Erythroblast (primary cell): Measurements from ENCODE around the gene BMP8A.

Source experiments
- GATA1 ChIP-seq: IDR thresholded peaks from 2 replicates; pipeline ENCODE4 v1.6.1; 2011; ENCODE audit warnings: low read depth, mild to moderate bottlenecking, control low read depth, low read length, moderate library complexity
- POLR2A ChIP-seq: IDR thresholded peaks from 2 replicates; pipeline ENCODE4 v1.6.1; 2011; ENCODE audit warnings: mild to moderate bottlenecking, low read length

DNA sequence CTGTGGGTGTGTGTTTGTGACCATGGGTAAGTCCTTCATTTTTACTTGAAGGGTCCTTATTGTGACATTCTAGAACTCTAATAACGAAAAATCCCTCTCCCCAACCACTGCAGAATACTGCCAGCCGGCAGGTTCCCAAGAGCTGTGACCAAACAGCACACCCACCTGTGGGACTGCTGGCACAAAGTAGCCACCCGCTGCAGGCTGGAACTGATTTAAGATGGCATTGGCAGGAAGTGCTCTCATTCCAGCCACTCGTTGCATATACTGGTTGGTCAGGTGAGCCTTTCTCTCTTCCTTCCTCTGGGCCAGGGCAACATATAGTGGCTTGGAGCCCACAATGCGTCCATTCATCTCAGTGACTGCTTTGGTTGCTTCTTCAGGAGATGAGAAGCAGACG lies 73.5 kb downstream of the BMP8A start:
- TF ChIP-seq POLR2A (no peak), GATA1 (no peak)
